AG04449 (cell line): ENCODE measurements around the gene MRTO4.
"Not testable (repeated sequence)": the region's sequence is repeated elsewhere in the genome, so short reads cannot be mapped to it uniquely, and the experiment has no call there.

Experiments used
- CTCF ChIA-PET: fragments of 350-600 bp; formaldehyde crosslinking; extraction: SDS; loops from one replicate; lab custom pipeline; 2021; ENCODE audit warnings: antibody characterized with exemption; lab: Yijun Ruan, JAX
- POLR2A ChIA-PET: fragments of 400-600, 350-600 bp; formaldehyde crosslinking; extraction: SDS; loops from one replicate; lab custom pipeline; 2020; ENCODE audit warnings: antibody characterized with exemption, inconsistent platforms; lab: Yijun Ruan, JAX
- DNase-seq: peaks from one replicate; pipeline ENCODE4 v3.0.0-alpha.2; 2010; ENCODE audit warnings: low read depth, low spot score
- H3K4me3 ChIP-seq: 2 replicates; pipeline ENCODE4 v1.5.1; 2011; ENCODE audit warnings: low read depth, mild to moderate bottlenecking, control low read depth, low read length
- TF ChIP-seq, protein P1 (sequence below): IDR thresholded peaks from one replicate; pipeline ENCODE4 v1.5.1; 2011; ENCODE audit warnings: mild to moderate bottlenecking, moderate library complexity, low read length, control low read depth, inconsistent platforms; ENCODE audit not compliant: insufficient read depth; ENCODE audit errors: missing control alignments

Gene MRTO4

GRCh38 chr1:19289244-19289643, 37.6 kb downstream of the MRTO4 start:
- TF ChIP-seq, protein P1, sequence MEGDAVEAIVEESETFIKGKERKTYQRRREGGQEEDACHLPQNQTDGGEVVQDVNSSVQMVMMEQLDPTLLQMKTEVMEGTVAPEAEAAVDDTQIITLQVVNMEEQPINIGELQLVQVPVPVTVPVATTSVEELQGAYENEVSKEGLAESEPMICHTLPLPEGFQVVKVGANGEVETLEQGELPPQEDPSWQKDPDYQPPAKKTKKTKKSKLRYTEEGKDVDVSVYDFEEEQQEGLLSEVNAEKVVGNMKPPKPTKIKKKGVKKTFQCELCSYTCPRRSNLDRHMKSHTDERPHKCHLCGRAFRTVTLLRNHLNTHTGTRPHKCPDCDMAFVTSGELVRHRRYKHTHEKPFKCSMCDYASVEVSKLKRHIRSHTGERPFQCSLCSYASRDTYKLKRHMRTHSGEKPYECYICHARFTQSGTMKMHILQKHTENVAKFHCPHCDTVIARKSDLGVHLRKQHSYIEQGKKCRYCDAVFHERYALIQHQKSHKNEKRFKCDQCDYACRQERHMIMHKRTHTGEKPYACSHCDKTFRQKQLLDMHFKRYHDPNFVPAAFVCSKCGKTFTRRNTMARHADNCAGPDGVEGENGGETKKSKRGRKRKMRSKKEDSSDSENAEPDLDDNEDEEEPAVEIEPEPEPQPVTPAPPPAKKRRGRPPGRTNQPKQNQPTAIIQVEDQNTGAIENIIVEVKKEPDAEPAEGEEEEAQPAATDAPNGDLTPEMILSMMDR: no peak
- POLR2A ChIA-PET: no interaction called here
- no peak overlapping the region for H3K4me3 ChIP-seq
- CTCF ChIA-PET: no interaction called here
- no peak for DNase-seq

GRCh38 chr1:19294638-19295037, 43.0 kb downstream of the MRTO4 start:
- TF ChIP-seq, protein P1: no peak

DNA sequence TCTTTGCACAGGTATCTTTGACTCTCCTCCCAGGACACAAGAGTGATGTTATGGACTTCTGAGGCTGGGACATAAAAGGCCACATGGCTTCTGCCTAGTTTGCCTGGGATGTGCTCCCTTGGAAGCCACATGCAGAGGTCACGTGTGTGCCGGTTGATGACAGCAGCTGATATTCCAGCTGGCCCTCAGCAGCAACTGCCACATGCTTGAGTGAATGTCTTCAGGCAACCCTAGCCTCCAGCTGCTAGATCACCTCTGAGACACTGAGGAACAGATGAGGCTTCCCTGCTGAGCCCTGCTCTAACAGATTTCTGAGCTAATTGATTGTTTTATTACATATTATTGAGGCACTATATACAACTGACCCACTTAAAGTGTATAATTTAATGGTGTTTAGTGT, 48.6 kb downstream of the MRTO4 start:
- POLR2A ChIA-PET: no interaction called here
- DNase-seq: no peak
- CTCF ChIA-PET: no interaction called here
- TF ChIP-seq, protein P1: no peak
- no peak overlapping the region for H3K4me3 ChIP-seq

More at GRCh38 chr1:19294638-19295037, 43.0 kb downstream of the MRTO4 start:
- CTCF ChIA-PET: no interaction called here
- DNase-seq: no peak
- POLR2A ChIA-PET: no interaction called here
- H3K4me3 ChIP-seq: no peak overlapping the region

DNA sequence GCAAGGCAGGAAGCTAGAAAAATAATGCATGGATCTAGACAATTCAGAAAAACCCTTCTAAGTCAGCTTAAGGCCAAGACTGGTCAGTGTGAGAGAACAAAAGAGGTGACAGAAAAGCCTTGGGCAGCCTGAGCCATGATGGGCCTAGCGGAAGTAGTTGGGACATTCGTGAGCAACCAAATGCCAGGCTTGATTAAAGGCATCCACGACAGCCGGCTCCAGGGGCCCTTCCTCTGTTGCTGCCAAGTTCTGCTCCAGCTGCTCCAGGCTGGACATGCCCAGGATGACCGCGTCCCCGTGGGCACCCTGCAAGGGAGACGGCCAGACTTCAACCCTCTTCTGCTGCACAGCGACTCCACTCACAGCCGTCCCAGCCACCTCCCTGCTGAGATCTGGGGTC, 52.5 kb downstream of the MRTO4 start:
- DNase-seq, POLR2A ChIA-PET, H3K4me3 ChIP-seq, CTCF ChIA-PET: not testable (repeated sequence)

GRCh38 chr1:19305880-19306279, 54.3 kb downstream of the MRTO4 start:
- no peak for DNase-seq
- ChIA-PET CTCF (interaction anchor here (1.1 kb wide), 1 partner anchor 10 kb away, joined by 3 read pairs; no protein-coding TSS in a partner anchor), POLR2A (no interaction called here)
- TF ChIP-seq, protein P1: no peak
- no peak overlapping the region for H3K4me3 ChIP-seq

GRCh38 chr1:19306941-19307340, 55.3 kb downstream of the MRTO4 start:
- TF ChIP-seq, protein P1: no peak
- no peak for DNase-seq
- no peak overlapping the region for H3K4me3 ChIP-seq
- POLR2A ChIA-PET: no interaction called here
- CTCF ChIA-PET: no interaction called here

GRCh38 chr1:19307794-19308508, 56.3 kb downstream of the MRTO4 start:
- DNase-seq: no peak
- TF ChIP-seq, protein P1: no peak
- ChIA-PET CTCF (interaction anchor here (0.7 kb wide), 1 partner anchor 12 kb away, joined by 3 read pairs; no protein-coding TSS in a partner anchor), POLR2A (no interaction called here)
- no peak overlapping the region for H3K4me3 ChIP-seq
